Stimulated activated CD8-positive, alpha-beta memory T cell treated with anti-CD3 and anti-CD28 coated beads, Interleukin-12 subunit alpha, Interleukin-12 subunit beta, amount 100 ng/mL, for 4 hours (primary cell): ENCODE measurements around the gene BTBD1.

Source experiments
- DNase-seq: peaks from one replicate; pipeline ENCODE4 v3.0.0-alpha.2; 2020; ENCODE audit warnings: low read depth

Gene BTBD1

DNA sequence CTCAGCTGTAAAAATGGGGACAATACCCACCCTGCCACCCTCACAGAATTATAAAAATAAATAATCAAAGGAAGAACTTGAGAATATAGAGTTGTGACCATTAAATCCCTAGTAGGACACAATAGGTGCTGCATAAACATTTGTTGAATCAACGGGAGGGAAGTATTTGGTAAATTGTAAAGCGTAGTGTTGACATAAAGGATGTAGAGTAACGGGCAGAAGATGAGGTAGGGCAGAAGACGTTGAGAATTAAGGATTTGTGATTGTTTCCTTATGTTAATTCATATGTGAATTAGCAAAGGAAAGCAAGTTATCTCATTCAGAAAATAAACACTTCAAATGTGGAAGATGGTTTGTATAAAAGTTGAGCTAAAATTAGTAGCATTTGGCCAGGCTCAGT is 73.9 kb downstream of the BTBD1 start:
- no peak for DNase-seq

DNA sequence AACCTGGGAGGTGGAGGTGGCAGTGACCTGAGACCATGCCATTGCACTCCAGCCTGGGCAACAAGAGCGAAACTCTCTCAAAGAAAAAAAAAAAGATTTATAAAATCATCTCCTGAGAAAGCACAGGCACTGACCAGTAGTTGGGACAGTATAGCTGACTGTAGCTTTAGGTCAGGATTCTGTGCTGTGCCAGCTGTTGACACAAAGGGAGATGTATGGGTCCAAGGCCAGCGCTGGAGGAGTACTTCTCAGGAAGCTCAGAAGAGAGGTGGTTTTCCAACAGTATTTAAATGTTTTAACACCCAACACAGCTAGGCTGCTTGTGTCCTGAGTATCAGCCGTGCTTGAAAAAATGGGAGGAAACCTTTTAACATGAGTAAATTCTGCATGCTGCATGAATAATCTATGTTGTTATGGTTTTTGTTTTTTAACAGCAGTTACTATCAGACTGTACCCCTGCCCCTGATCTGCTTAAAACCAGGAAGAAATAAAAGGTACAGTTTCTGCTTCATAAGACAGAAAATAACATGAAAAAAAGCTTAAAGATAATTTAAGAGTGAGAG is 74.5 kb downstream of the BTBD1 start:
- DNase-seq = no peak

DNA sequence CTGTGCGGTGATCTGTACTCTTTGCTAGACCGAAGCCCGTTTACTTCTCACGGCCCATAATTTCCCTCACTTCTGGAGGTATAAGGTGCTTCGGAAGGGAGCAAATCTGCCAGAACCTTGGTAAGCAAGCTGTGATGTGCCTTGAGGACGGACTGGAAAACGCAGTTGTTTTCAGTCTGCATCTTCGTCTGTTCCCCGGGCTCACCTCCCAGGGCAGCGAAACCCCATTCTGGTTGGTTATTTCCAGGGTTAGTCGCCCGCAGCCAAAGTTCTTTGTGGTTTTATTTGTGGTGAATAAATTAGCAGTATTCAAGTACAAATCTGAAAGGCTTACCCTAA is 80.6 kb downstream of the BTBD1 start:
- DNase-seq = no peak

- DNase-seq = peak; percentile 79
Measured at GRCh38 chr15:82985688-82986441, 81.2 kb downstream of the BTBD1 start, which contains the start of gene RAMAC. Gene RAMAC, plus strand, starts transcription at chr15:82986210. Its CDS starts 2,809 bp downstream, at chr15:82989019.

GRCh38 chr15:82980981-82981380 is 86.1 kb downstream of the BTBD1 start:
- no peak for DNase-seq

GRCh38 chr15:82979726-82980125 is 87.3 kb downstream of the BTBD1 start:
- DNase-seq = no peak

DNA sequence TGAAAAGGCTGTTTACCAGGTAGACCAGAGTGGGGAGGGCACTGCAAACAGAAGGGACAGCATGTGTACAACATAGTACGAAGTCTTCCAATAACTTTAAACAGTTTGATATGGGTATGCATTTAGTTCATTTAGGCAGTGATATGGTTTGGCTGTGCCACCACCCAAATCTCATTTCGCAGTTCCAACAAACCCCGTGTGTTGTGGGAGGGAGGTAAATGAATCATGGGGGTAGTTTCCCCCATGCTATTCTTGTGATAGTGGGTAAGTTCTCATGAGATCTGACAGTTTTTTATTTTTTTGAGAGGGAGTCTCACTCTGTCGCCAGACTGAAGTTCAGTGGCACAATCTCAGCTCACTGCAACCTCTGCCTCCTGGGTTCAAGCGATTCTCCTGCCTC is 88.6 kb downstream of the BTBD1 start:
- no peak for DNase-seq

DNA sequence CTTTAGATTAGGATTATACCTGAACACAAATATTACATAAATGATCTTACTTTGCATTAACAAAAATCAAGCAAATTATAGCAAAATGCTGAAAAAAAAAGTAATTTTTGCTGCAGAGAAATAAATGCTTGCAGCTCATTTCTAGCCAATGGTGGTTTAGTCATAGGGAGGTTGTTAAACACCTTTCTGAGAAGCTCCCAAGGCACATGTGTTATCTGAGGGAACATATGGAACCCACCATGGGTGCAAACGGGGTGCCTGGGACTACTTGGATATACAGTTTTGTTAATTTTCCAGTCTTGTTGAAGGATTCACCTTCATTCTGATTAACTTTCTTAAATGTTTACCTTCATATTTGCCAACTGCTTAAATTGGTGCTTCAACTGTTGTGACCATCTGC is 90.0 kb downstream of the BTBD1 start:
- DNase-seq = no peak

DNA sequence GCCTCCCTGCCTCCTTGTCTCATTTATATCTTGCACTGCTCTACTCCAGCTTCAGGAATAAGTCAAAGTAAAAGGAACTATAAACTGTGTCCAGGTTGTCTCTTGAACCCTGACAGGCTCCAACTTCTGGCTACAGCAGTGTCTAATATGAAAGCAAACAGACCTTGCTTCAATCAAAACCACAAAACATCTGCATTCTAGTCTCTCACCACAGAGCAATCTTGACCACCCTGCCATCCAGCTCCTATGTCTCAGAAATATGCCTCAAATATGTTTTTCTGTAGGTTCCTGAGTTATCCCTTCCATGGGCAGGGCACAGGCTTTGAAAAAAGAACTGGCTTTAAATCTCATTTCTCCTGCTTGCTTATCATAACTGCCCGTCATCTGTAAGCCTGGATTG is 94.1 kb downstream of the BTBD1 start:
- no peak for DNase-seq

GRCh38 chr15:82971218-82971984 is 95.7 kb downstream of the BTBD1 start:
- DNase-seq = no peak

DNA sequence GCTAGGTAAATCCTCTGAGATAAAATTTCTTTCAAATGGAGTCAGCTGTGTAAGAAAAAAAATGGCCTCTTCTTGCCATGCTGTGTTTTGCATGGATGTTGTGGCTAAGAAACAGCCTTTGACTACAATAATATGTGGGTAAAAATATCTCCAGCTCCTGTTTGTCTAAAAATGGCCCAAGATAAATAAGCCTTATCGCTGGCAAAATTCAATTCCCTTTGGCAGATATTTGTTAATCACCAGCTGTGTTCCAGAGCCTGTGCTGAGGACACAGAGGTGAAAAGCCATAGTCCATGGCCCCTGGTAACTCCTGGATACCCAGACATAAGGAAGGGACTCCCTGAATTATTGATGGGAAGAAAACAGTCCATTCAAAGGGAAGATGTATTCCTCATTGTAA is 96.4 kb downstream of the BTBD1 start:
- DNase-seq = no peak

GRCh38 chr15:82970078-82970686 is 96.9 kb downstream of the BTBD1 start:
- DNase-seq = no peak

DNA sequence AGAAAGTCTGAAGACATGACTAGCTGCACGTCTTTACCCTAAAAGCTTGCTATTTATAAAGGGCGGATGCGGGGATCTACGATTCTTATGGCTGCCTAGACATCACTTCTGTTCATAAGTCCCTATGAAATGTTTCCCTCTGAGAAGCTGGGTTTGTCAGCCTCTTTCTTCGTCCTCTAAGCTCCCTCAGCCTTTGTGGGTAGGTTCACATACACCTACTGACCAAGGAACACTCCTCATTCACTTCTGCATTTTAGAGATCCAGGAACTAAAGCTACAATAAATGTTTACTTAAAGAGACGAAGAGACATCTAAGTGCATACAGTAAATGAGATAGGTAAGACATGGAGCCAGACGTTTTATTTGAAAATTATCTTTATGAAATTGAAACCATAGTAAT is 97.7 kb downstream of the BTBD1 start:
- no peak for DNase-seq

- no peak for DNase-seq
Measured at GRCh38 chr15:82968066-82968465, 99.0 kb downstream of the BTBD1 start.

- DNase-seq = no peak
Measured at GRCh38 chr15:82966671-82967071, 100.4 kb downstream of the BTBD1 start.
